ENCODE results near the gene FBLN2. TPM values are rescaled to one million over a fixed set of nuclear protein-coding genes. Genes with fewer than 3 reads are reported as not detected.
A peak's percentile ranks its signal among the peaks of the same experiment; 100 is the strongest.
"Not testable (repeated sequence)": the region's sequence is repeated elsewhere in the genome, so short reads cannot be mapped to it uniquely, and the experiment has no call there.

FBLN2 gene
- total RNA-seq, 1 donor from 2014 or later, result 94.3 TPM

DNA sequence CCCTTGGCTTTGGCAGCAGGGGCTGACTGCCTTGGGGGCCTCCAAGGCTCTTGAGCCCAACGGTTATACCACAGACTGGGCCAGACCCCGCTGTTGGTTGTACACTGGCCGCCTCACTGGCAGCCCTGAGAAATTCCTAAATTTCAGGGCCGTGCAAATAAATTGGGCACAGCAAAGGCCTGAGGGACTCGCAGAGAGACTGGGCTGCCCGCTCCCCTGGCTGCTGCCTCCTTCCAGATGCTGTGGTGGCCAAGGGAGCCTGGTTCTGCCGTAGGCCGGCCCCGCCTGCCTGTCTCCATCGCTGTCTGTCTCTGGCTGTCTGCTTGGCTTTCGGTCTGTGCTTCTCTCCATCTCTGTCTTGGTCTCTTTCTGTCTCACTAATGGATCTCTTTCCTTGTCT is 9.0 kb downstream of the FBLN2 start:
- TF ChIP-seq POLR2AphosphoS5 (IDR thresholded peaks at IDR 0.05; ENCODE audit: insufficient read depth in 1 of 2, low read depth in 1 of 2), result no peak
- TF ChIP-seq, protein P1, sequence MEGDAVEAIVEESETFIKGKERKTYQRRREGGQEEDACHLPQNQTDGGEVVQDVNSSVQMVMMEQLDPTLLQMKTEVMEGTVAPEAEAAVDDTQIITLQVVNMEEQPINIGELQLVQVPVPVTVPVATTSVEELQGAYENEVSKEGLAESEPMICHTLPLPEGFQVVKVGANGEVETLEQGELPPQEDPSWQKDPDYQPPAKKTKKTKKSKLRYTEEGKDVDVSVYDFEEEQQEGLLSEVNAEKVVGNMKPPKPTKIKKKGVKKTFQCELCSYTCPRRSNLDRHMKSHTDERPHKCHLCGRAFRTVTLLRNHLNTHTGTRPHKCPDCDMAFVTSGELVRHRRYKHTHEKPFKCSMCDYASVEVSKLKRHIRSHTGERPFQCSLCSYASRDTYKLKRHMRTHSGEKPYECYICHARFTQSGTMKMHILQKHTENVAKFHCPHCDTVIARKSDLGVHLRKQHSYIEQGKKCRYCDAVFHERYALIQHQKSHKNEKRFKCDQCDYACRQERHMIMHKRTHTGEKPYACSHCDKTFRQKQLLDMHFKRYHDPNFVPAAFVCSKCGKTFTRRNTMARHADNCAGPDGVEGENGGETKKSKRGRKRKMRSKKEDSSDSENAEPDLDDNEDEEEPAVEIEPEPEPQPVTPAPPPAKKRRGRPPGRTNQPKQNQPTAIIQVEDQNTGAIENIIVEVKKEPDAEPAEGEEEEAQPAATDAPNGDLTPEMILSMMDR (IDR thresholded peaks at IDR 0.05), result no peak
- no peak for TF ChIP-seq POLR2A (IDR thresholded peaks at IDR 0.05)
- Histone ChIP-seq H3K36me3 (no peaks in the 10 kb centered on the region), H3K27ac (peak overlapping the region; percentile 56), H3K9me3 (no peaks in the 10 kb centered on the region), H3K4me3 (no peak overlapping the region), H3K4me1 (peaks cover 59% of the 10 kb centered on the region), H3K27me3 (no peaks in the 10 kb centered on the region)
- intact Hi-C loops (cut with DNase I), result no loop called here
- no peak for DNase-seq (ENCODE audit: extremely low spot score in 2 of 2)

DNA sequence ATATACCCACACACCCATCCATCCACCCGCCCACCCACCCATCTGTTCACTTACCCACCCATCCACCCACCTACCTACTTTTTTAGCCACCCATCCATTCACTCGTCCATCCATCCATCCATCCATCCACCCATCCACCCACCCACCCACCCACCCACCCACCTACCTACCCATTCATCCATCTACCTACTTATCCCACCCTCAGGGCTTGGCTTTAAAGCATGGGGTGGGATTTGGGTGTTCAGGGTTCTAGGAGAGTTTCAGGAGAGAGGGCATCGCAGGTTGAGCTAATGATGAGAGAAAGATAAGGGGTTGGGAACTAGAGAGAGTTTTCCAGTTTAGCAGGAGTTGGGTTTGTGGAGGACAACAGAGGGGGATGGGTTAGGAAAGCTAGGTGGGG is 9.7 kb downstream of the FBLN2 start:
- Histone ChIP-seq H3K27me3 (no peaks in the 10 kb centered on the region), H3K4me1 (peaks cover 59% of the 10 kb centered on the region), H3K9me3 (no peaks in the 10 kb centered on the region), H3K36me3 (no peaks in the 10 kb centered on the region), H3K27ac (peak overlapping the region; percentile 56), H3K4me3 (no peak overlapping the region)
- TF ChIP-seq POLR2AphosphoS5 (IDR thresholded peaks at IDR 0.05; ENCODE audit: insufficient read depth in 1 of 2, low read depth in 1 of 2) (no peak), POLR2A (IDR thresholded peaks at IDR 0.05) (no peak)
- TF ChIP-seq, protein P1 (IDR thresholded peaks at IDR 0.05), result no peak
- no peak for DNase-seq (ENCODE audit: extremely low spot score in 2 of 2)
- intact Hi-C loops (cut with DNase I), result no loop called here

DNA sequence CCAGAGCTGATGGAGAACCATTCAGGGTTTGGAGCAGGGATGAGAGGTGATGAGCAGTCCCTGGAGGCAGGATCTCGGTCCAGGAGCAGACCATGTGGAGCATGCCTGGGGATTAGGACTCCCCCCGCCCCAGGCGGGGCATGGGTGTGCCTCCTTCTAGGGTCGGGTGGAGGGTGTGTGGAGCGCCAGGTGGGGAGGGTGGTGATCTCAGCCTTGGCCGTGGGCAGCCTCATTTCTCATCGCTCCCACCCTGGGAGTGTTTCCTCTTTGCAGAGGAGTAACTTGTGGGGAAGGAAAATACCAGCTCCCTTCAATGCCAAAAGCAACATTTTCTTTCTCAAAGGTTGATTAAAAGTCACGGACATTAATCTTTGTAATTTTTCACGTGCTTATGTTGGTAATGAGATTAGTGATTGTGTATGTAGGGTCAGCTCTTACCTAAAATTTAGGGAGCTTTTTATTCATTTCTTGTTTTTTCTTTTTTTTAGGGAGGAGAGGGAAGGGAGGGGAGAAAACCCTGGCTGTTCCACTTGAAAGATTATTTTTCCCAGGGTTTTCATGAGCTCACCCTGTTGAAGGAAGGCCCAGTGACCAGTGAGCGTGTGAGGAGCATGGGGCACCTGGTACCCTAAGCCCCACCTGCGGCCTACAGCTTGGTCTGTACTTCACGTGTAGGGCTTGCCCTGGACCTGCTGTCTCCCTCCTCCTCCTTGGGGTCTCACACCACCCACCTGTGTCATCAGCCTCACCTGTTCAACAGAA is 11.0 kb downstream of the FBLN2 start:
- H3K27ac ChIP-seq, result peak overlapping the region; percentile 69
- TF ChIP-seq POLR2AphosphoS5 (IDR thresholded peaks at IDR 0.05; ENCODE audit: insufficient read depth in 1 of 2, low read depth in 1 of 2), result peak in 1 of 2 donors; percentile 34
- TF ChIP-seq POLR2A (IDR thresholded peaks at IDR 0.05), result no peak
- intact Hi-C loops (cut with DNase I), result no loop called here
- peaks cover 66% of the 10 kb centered on the region for H3K4me1 ChIP-seq
- no peaks in the 10 kb centered on the region for H3K36me3 ChIP-seq
- H3K4me3 ChIP-seq, result no peak overlapping the region
- no peaks in the 10 kb centered on the region for H3K9me3 ChIP-seq
- H3K27me3 ChIP-seq, result no peaks in the 10 kb centered on the region
- no peak for DNase-seq (ENCODE audit: extremely low spot score in 2 of 2)

DNA sequence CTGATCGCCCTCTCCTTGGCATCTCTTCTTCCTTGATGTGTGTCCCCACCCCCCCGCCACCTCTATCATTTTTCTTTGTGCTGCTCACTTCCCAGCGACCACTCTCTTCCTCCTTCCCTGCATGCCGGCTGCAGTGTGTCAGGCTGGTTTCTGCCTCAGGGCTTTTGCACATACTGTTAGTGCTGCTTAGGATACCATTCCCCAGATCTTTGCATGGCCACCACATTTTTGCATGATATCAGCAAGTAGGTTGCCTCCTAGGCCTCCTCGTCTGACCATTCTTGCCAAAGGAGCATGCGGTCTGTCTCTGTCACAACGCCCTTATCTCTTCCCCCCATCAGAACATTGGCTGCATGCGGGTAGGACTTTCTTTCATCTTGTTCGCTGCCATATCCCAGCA is 12.5 kb downstream of the FBLN2 start:
- no peak for DNase-seq (ENCODE audit: extremely low spot score in 2 of 2)
- Histone ChIP-seq H3K9me3 (no peaks in the 10 kb centered on the region), H3K4me1 (peaks cover 72% of the 10 kb centered on the region), H3K4me3 (no peak overlapping the region), H3K36me3 (no peaks in the 10 kb centered on the region), H3K27ac (peak overlapping the region; percentile 69), H3K27me3 (no peaks in the 10 kb centered on the region)
- intact Hi-C loops (cut with DNase I), result no loop called here
- TF ChIP-seq POLR2AphosphoS5 (IDR thresholded peaks at IDR 0.05; ENCODE audit: insufficient read depth in 1 of 2, low read depth in 1 of 2), result no peak
- TF ChIP-seq, protein P1 (IDR thresholded peaks at IDR 0.05), result no peak
- no peak for TF ChIP-seq POLR2A (IDR thresholded peaks at IDR 0.05)

DNA sequence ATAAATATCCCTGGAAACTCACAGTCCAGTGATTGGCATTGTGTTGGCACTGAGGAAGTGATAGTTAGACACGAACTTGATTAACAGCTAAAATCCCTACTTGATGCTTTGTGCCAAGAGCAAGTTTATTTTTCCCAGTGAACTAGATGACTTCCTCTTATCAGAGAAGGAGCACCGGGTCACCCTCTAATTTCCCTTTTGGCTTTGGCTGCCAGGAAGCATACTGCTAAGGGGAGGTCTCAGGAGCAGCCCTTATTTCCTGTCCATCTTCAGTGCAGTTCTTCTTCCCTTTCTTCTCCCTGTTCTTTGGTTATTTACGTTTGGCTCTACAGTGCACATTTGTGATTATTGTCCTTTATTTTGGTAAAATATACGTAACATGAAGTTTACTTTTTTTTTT is 13.0 kb downstream of the FBLN2 start:
- Histone ChIP-seq H3K4me3 (no peak overlapping the region), H3K36me3 (no peaks in the 10 kb centered on the region), H3K9me3 (no peaks in the 10 kb centered on the region), H3K27me3 (no peaks in the 10 kb centered on the region), H3K27ac (peak overlapping the region; percentile 69), H3K4me1 (peaks cover 71% of the 10 kb centered on the region)
- TF ChIP-seq POLR2A (IDR thresholded peaks at IDR 0.05) (no peak), POLR2AphosphoS5 (IDR thresholded peaks at IDR 0.05; ENCODE audit: insufficient read depth in 1 of 2, low read depth in 1 of 2) (no peak)
- TF ChIP-seq, protein P1 (IDR thresholded peaks at IDR 0.05), result no peak
- intact Hi-C loops (cut with DNase I), result no loop called here
- no peak for DNase-seq (ENCODE audit: extremely low spot score in 2 of 2)

DNA sequence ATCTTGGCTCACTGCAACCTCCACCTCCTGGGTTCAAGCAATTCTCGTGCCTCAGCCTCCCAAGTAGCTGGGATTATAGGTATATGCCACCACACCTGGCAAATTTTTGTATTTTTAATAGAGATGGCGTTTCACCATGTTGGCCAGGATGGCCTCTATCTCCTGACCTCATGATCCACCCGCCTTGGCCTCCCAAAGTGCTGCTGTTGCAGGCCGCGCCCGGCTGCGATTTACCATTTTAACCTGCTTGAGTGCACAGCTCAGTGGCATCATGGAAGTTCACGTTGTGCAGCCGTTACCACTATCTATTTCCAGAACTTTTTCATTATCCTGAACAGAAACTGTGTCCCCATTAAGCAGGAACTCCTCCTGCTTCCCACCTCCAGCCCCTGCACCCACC is 13.5 kb downstream of the FBLN2 start:
- DNase-seq (ENCODE audit: extremely low spot score in 2 of 2); H3K27ac ChIP-seq; H3K36me3 ChIP-seq; H3K27me3 ChIP-seq; H3K9me3 ChIP-seq; intact Hi-C loops (cut with DNase I); H3K4me3 ChIP-seq: not testable (repeated sequence)
- H3K4me1 ChIP-seq, result peaks cover 67% of the 10 kb centered on the region

Measured in vagina (tissue), 2 donors.